ENCODE results near the gene FBXO42. TPM values are rescaled to one million over a fixed set of nuclear protein-coding genes. Genes with fewer than 3 reads are reported as not detected.

FBXO42 gene
- total and polyA plus RNA-seq, 9 of the 15 experiments (the other 6 are each of a cell fraction or from before 2014, with no cell fraction given), result 7.2 to 24.8 (median 17.4) TPM

- no peak for TF ChIP-seq TSHZ1 (CRISPR knock-in tag; IDR thresholded peaks at IDR 0.05)
- no peak for TF ChIP-seq ZNF347 (CRISPR knock-in tag; IDR thresholded peaks at IDR 0.05; ENCODE audit: low read depth)
- TF ChIP-seq, protein P1, sequence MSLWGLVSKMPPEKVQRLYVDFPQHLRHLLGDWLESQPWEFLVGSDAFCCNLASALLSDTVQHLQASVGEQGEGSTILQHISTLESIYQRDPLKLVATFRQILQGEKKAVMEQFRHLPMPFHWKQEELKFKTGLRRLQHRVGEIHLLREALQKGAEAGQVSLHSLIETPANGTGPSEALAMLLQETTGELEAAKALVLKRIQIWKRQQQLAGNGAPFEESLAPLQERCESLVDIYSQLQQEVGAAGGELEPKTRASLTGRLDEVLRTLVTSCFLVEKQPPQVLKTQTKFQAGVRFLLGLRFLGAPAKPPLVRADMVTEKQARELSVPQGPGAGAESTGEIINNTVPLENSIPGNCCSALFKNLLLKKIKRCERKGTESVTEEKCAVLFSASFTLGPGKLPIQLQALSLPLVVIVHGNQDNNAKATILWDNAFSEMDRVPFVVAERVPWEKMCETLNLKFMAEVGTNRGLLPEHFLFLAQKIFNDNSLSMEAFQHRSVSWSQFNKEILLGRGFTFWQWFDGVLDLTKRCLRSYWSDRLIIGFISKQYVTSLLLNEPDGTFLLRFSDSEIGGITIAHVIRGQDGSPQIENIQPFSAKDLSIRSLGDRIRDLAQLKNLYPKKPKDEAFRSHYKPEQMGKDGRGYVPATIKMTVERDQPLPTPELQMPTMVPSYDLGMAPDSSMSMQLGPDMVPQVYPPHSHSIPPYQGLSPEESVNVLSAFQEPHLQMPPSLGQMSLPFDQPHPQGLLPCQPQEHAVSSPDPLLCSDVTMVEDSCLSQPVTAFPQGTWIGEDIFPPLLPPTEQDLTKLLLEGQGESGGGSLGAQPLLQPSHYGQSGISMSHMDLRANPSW (CRISPR knock-in tag; IDR thresholded peaks at IDR 0.05), result peak; percentile 68; the same call in 1 of the 2 replicates
- TF ChIP-seq, protein P2, sequence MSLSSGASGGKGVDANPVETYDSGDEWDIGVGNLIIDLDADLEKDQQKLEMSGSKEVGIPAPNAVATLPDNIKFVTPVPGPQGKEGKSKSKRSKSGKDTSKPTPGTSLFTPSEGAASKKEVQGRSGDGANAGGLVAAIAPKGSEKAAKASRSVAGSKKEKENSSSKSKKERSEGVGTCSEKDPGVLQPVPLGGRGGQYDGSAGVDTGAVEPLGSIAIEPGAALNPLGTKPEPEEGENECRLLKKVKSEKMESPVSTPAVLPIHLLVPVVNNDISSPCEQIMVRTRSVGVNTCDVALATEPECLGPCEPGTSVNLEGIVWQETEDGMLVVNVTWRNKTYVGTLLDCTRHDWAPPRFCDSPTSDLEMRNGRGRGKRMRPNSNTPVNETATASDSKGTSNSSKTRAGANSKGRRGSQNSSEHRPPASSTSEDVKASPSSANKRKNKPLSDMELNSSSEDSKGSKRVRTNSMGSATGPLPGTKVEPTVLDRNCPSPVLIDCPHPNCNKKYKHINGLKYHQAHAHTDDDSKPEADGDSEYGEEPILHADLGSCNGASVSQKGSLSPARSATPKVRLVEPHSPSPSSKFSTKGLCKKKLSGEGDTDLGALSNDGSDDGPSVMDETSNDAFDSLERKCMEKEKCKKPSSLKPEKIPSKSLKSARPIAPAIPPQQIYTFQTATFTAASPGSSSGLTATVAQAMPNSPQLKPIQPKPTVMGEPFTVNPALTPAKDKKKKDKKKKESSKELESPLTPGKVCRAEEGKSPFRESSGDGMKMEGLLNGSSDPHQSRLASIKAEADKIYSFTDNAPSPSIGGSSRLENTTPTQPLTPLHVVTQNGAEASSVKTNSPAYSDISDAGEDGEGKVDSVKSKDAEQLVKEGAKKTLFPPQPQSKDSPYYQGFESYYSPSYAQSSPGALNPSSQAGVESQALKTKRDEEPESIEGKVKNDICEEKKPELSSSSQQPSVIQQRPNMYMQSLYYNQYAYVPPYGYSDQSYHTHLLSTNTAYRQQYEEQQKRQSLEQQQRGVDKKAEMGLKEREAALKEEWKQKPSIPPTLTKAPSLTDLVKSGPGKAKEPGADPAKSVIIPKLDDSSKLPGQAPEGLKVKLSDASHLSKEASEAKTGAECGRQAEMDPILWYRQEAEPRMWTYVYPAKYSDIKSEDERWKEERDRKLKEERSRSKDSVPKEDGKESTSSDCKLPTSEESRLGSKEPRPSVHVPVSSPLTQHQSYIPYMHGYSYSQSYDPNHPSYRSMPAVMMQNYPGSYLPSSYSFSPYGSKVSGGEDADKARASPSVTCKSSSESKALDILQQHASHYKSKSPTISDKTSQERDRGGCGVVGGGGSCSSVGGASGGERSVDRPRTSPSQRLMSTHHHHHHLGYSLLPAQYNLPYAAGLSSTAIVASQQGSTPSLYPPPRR (CRISPR knock-in tag; IDR thresholded peaks at IDR 0.05; ENCODE audit: borderline replicate concordance), result no peak
- TF ChIP-seq GTF2F1 (IDR thresholded peaks at IDR 0.05; ENCODE audit: low read depth, low read length), result peak; percentile 60; the same call in 1 of the 2 replicates
- peak; percentile 75; the same call in 1 of the 2 replicates for TF ChIP-seq ZNF12 (CRISPR knock-in tag; IDR thresholded peaks at IDR 0.05)
- TF ChIP-seq TRIM24 (IDR thresholded peaks at IDR 0.05), result peak in 1 of 2 experiments; percentile 92; a peak in 2 of 4 replicates
- TF ChIP-seq ZNF740 (CRISPR knock-in tag; IDR thresholded peaks at IDR 0.05), result 0 out of 2 replicates have a peak, but pooled peaks have one; percentile 15
- no peak for TF ChIP-seq ZNF740 (tag; IDR thresholded peaks at IDR 0.05)
- no peak for TF ChIP-seq ZNF699 (CRISPR knock-in tag; IDR thresholded peaks at IDR 0.05; ENCODE audit: insufficient replicate concordance)
- no peak for TF ChIP-seq HEY1 (CRISPR knock-in tag; IDR thresholded peaks at IDR 0.05; ENCODE audit: borderline replicate concordance)
- TF ChIP-seq NFYB (IDR thresholded peaks at IDR 0.05; ENCODE audit: extremely low read depth, insufficient read length), result no peak
- no peak for TF ChIP-seq RBM25 (IDR thresholded peaks at IDR 0.05; ENCODE audit: low read depth, low read length, severe bottlenecking)
- TF ChIP-seq ARHGAP35 (IDR thresholded peaks at IDR 0.05; ENCODE audit: partially characterized antibody), result no peak
Observed at GRCh38 chr1:16206547-16207317, 145.5 kb downstream of the FBXO42 start (continued).

All from K562 (cell line).